Natural killer cell treated with Interleukin-12 subunit alpha and Interleukin-12 subunit beta and Interleukin-15 and Interleukin-18, amount 100 ng/mL, for 72 hours (primary cell): ENCODE data around the gene NTN4. TPM values are rescaled to one million over a fixed set of nuclear protein-coding genes. Genes with fewer than 3 reads are reported as not detected.
"Not testable (repeated sequence)": the region's sequence is repeated elsewhere in the genome, so short reads cannot be mapped to it uniquely, and the experiment has no call there.

Source experiments
- ATAC-seq, 2 donors: fragments of 150-1000 bp; cut with Tn5 transposase in 1 of 2; sonication (Bioruptor Pico), chemical (Tn5 transposase) in 1 of 2; 2 replicates each; pipeline ENCODE4 v1.10.0; 2021
- DNase-seq: peaks from one replicate; pipeline ENCODE4 v3.0.0; 2022; ENCODE audit warnings: low spot score
- H3K27ac Mint-ChIP-seq, 2 donors: 1 replicate in 1 of 2; 2 replicates in 1 of 2; pipeline ENCODE4 v1.8.0; 2022; ENCODE audit warnings: mixed read lengths in 2 of 2, mild to moderate bottlenecking in 1 of 2, moderate library complexity in 1 of 2
- H3K27me3 Mint-ChIP-seq, 2 donors: 1 replicate in 1 of 2; 2 replicates in 1 of 2; pipeline ENCODE4 v1.8.0; 2022; ENCODE audit warnings: mixed read lengths in 2 of 2
- H3K36me3 Mint-ChIP-seq: one replicate; pipeline ENCODE4 v1.8.0; 2022; ENCODE audit warnings: mixed read lengths
- H3K4me1 Mint-ChIP-seq, 2 donors: 1 replicate in 1 of 2; 2 replicates in 1 of 2; pipeline ENCODE4 v1.8.0; 2022; ENCODE audit warnings: low read depth in 2 of 2, mixed read lengths in 2 of 2, mild to moderate bottlenecking in 1 of 2
- H3K4me3 Mint-ChIP-seq: one replicate; pipeline ENCODE4 v1.8.0; 2022; ENCODE audit warnings: mixed read lengths
- H3K9me3 Mint-ChIP-seq: 2 replicates; pipeline ENCODE4 v1.8.0; 2022; ENCODE audit warnings: mixed read lengths
- total RNA-seq, 2 donors: library from RNA; stranded (reverse); gene quantifications; one replicate each; pipeline ENCODE4 v1.2.3, GENCODE V29; 2022

Gene NTN4
- total RNA-seq, 2 donors from 2014 or later, result not detected

- Mint-ChIP-seq H3K4me3 (no peak overlapping the region), H3K27me3 (peaks cover 0 to 2% of the 10 kb centered on the region in 2 donors), H3K27ac (no peak overlapping the region), H3K4me1 (no peaks in the 10 kb centered on the region), H3K36me3 (no peaks in the 10 kb centered on the region), H3K9me3 (no peaks in the 10 kb centered on the region)
- ATAC-seq (no peak), DNase-seq (no peak)
Measured at GRCh38 chr12:95621725-95622124, 168.8 kb downstream of the NTN4 start.

DNA sequence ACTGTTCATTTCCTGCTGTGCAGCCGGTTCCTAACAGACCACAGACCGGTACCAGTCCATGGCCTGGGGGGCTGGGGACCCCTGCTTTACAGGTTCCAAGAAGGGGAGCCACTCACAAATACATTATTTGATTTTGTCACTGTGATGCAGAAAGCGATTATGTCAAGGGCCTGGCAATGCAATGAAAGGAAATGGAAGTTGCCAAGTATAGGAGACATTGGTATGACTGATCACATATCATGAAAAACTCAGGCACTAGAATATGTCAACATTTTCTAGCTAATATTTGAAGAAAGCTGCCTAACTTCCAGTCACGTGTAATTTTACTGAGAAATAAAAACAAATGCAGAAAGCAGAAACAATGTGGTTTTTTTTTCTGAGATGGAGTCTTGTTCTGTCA, 170.4 kb downstream of the NTN4 start:
- peaks cover 0 to 2% of the 10 kb centered on the region in 2 donors for H3K27me3 Mint-ChIP-seq
- ATAC-seq, result no peak
- H3K36me3 Mint-ChIP-seq, result no peaks in the 10 kb centered on the region

GRCh38 chr12:95616470-95616869, 174.1 kb downstream of the NTN4 start:
- not testable (repeated sequence) for H3K36me3 Mint-ChIP-seq, H3K4me3 Mint-ChIP-seq, DNase-seq, ATAC-seq, H3K4me1 Mint-ChIP-seq, H3K27me3 Mint-ChIP-seq, H3K27ac Mint-ChIP-seq, H3K9me3 Mint-ChIP-seq

More for the DNA sequence above, 170.4 kb downstream of the NTN4 start:
- Mint-ChIP-seq H3K27ac (no peak overlapping the region), H3K4me1 (no peaks in the 10 kb centered on the region), H3K9me3 (no peaks in the 10 kb centered on the region), H3K4me3 (no peak overlapping the region)
- DNase-seq, result no peak

- no peaks in the 10 kb centered on the region for H3K4me1 Mint-ChIP-seq
- H3K27me3 Mint-ChIP-seq, result peaks cover 0 to 5% of the 10 kb centered on the region in 2 donors
- H3K9me3 Mint-ChIP-seq, result no peaks in the 10 kb centered on the region
- no peak overlapping the region for H3K4me3 Mint-ChIP-seq
- no peak overlapping the region for H3K27ac Mint-ChIP-seq
- H3K36me3 Mint-ChIP-seq, result no peaks in the 10 kb centered on the region
- DNase-seq, result no peak
- ATAC-seq, result no peak
Measured at GRCh38 chr12:95615749-95616148, 174.8 kb downstream of the NTN4 start.

- Mint-ChIP-seq H3K9me3 (no peaks in the 10 kb centered on the region), H3K27me3 (peaks cover 0 to 5% of the 10 kb centered on the region in 2 donors), H3K36me3 (no peaks in the 10 kb centered on the region), H3K4me3 (no peak overlapping the region), H3K4me1 (no peaks in the 10 kb centered on the region), H3K27ac (no peak overlapping the region)
- no peak for DNase-seq
- ATAC-seq, result no peak
Measured at GRCh38 chr12:95614390-95614982, 176.1 kb downstream of the NTN4 start.

DNA sequence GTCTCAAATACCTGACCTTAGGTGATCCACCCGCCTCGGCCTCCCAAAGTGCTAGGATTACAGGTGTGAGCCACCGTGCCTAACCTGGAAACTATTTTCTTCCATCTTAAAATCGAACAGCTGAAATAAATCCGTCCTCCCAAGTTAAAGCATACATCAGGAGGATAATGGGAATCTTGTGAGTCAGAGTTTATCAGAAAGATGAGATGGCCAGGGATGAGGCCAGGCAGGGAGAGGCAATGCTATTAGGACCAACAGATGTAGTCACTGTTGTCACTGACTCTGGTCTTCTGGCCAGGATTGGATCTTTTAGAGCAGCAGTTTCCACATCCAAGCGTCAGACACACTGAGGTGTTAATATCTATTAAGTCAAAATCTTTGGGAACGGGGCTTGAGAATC, 177.5 kb downstream of the NTN4 start:
- H3K4me1 Mint-ChIP-seq, result no peaks in the 10 kb centered on the region

GRCh38 chr12:95611676-95612309, 178.8 kb downstream of the NTN4 start:
- no peaks in the 10 kb centered on the region for H3K4me1 Mint-ChIP-seq
- no peak overlapping the region for H3K27ac Mint-ChIP-seq
- H3K27me3 Mint-ChIP-seq, result peaks cover 0 to 11% of the 10 kb centered on the region in 2 donors
- no peaks in the 10 kb centered on the region for H3K9me3 Mint-ChIP-seq
- H3K4me3 Mint-ChIP-seq, result no peak overlapping the region
- no peaks in the 10 kb centered on the region for H3K36me3 Mint-ChIP-seq
- ATAC-seq, result no peak
- DNase-seq, result no peak

More for the DNA sequence above, 177.5 kb downstream of the NTN4 start:
- Mint-ChIP-seq H3K36me3 (no peaks in the 10 kb centered on the region), H3K9me3 (no peaks in the 10 kb centered on the region), H3K4me3 (no peak overlapping the region), H3K27ac (no peak overlapping the region), H3K27me3 (peaks cover 0 to 11% of the 10 kb centered on the region in 2 donors)
- DNase-seq (no peak), ATAC-seq (no peak)

- Mint-ChIP-seq H3K27ac (no peak overlapping the region), H3K27me3 (peaks cover 6 to 11% of the 10 kb centered on the region in 2 donors), H3K9me3 (no peaks in the 10 kb centered on the region), H3K4me1 (no peaks in the 10 kb centered on the region), H3K4me3 (no peak overlapping the region), H3K36me3 (no peaks in the 10 kb centered on the region)
- no peak for ATAC-seq
- DNase-seq, result no peak
Measured at GRCh38 chr12:95608252-95609033, 182.1 kb downstream of the NTN4 start.

Other genes starting within 250 kb of the NTN4 start
- gene USP44, start 239.3 kb downstream of the NTN4 start, total RNA-seq, result 1 to 10 TPM in 1 of 2 donors, under 1 TPM in 1; 0.59 to 1.8 TPM
- gene SNRPF, start 68.2 kb upstream of the NTN4 start, total RNA-seq, result 10 to 100 TPM; 31.5 to 62.6 TPM
- gene CCDC38, start 151.8 kb upstream of the NTN4 start, total RNA-seq, result under 1 TPM in 1 of 2 donors, not detected in 1; 0.33 TPM
- gene AMDHD1, start 152.6 kb upstream of the NTN4 start, total RNA-seq, result 1 to 10 TPM in 1 of 2 donors, under 1 TPM in 1; 0.74 to 2.1 TPM
- gene HAL, start 205.6 kb upstream of the NTN4 start, total RNA-seq, result 1 to 10 TPM in 1 of 2 donors, under 1 TPM in 1; 0.50 to 1.6 TPM
- 10 to 100 TPM; 43.5 to 47.3 TPM for gene LTA4H, start 244.8 kb upstream of the NTN4 start, total RNA-seq